Parathyroid adenoma (tissue), 2 donors: ENCODE measurements around the gene SUV39H2.
"Not testable (repeated sequence)": the region's sequence is repeated elsewhere in the genome, so short reads cannot be mapped to it uniquely, and the experiment has no call there.

Source experiments
- H2AFZ ChIP-seq: fragments of 300-600 bp; sonication (generic); one replicate; pipeline ENCODE4 v1.7.0; 2017; ENCODE audit warnings: antibody characterized with exemption, mild to moderate bottlenecking
- H3K27ac ChIP-seq: fragments of 300-600 bp; sonication (generic); one replicate; pipeline ENCODE4 v1.7.0; 2017
- H3K27me3 ChIP-seq: fragments of 300-600 bp; sonication (generic); one replicate; pipeline ENCODE4 v1.7.0; 2017; ENCODE audit warnings: low read length; ENCODE audit not compliant: control insufficient read depth, insufficient read depth
- H3K36me3 ChIP-seq: fragments of 300-600 bp; sonication (generic); one replicate; pipeline ENCODE4 v1.7.0; 2017; ENCODE audit warnings: low read length; ENCODE audit not compliant: control insufficient read depth, insufficient read depth
- H3K4me1 ChIP-seq: fragments of 300-600 bp; sonication (generic); one replicate; pipeline ENCODE4 v1.7.0; 2017; ENCODE audit warnings: control low read depth
- H3K4me2 ChIP-seq: fragments of 300-600 bp; sonication (generic); one replicate; pipeline ENCODE4 v1.7.0; 2017; ENCODE audit warnings: low read length
- H3K4me3 ChIP-seq: fragments of 300-600 bp; sonication (generic); one replicate; pipeline ENCODE4 v1.7.0; 2017; ENCODE audit warnings: low read depth, low read length
- H3K79me2 ChIP-seq: fragments of 300-600 bp; sonication (generic); one replicate; pipeline ENCODE4 v1.7.0; 2017; ENCODE audit warnings: control low read depth
- H3K9ac ChIP-seq: fragments of 300-600 bp; sonication (generic); one replicate; pipeline ENCODE4 v1.7.0; 2017; ENCODE audit warnings: mild to moderate bottlenecking
- H3K9me3 ChIP-seq: fragments of 300-600 bp; sonication (generic); one replicate; pipeline ENCODE4 v1.7.0; 2017; ENCODE audit warnings: low read length; ENCODE audit not compliant: control insufficient read depth
- CTCF ChIP-seq: fragments of 300-600 bp; sonication (generic); IDR thresholded peaks from one replicate; pipeline ENCODE4 v1.7.0; 2017; ENCODE audit warnings: antibody characterized with exemption, mild to moderate bottlenecking
- donor health status: primary hyperparathyroidism.

The SUV39H2 gene

GRCh38 chr10:14942147-14942949 lies 63.7 kb downstream of the SUV39H2 start:
- not testable (repeated sequence) for H3K36me3 ChIP-seq, H3K4me2 ChIP-seq, H3K79me2 ChIP-seq, H2AFZ ChIP-seq, H3K27ac ChIP-seq, H3K27me3 ChIP-seq, H3K4me1 ChIP-seq, H3K9me3 ChIP-seq, H3K9ac ChIP-seq, H3K4me3 ChIP-seq

DNA sequence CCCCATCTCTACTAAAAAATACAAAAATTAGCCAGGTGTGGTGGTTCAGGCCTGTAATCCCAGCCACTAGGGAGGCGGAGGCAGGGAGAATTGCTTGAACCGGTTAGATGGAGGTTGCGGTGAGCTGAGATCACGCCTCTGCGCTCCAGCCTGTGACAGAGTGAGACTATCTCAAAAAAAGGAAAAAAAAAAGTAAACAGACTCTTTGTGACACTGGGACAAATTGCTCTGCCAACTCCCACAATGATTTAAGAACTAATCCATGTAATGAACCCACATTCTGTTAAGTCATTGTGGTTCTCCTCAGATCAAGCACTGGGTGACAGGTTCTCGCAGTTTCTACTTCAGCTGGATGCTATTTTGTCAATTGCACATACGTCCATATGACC lies 64.3 kb downstream of the SUV39H2 start:
- not testable (repeated sequence) for H3K79me2 ChIP-seq, H3K4me2 ChIP-seq, H2AFZ ChIP-seq, H3K4me3 ChIP-seq, H3K9me3 ChIP-seq, H3K9ac ChIP-seq, H3K27me3 ChIP-seq, H3K4me1 ChIP-seq, H3K36me3 ChIP-seq, H3K27ac ChIP-seq

DNA sequence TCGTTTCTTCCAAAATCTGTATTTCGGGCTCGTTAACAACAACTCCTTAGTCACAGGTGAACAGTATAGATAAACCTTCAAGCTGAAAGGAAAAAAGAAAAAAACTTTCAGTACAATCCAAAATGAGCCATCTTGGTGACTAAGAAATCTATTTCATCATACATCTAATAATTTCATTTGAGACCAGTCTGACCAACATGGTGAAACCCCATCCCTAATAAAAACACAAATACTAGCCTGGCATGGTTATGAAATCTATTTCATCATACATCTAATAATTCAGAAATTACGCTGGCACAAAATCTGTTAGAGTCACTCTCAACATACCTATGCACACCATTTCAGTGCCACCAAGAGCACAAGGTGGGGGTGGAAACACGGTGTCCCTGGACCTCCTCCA lies 66.4 kb downstream of the SUV39H2 start:
- TF ChIP-seq CTCF, result no peak
- H3K4me1 ChIP-seq, result no peaks in the 10 kb centered on the region
- H3K4me3 ChIP-seq, result no peak overlapping the region
- H2AFZ ChIP-seq, result no peak overlapping the region
- no peaks in the 10 kb centered on the region for H3K27me3 ChIP-seq
- no peaks in the 10 kb centered on the region for H3K36me3 ChIP-seq
- no peak overlapping the region for H3K4me2 ChIP-seq
- H3K9me3 ChIP-seq, result no peaks in the 10 kb centered on the region
- H3K9ac ChIP-seq, result no peak overlapping the region
- H3K79me2 ChIP-seq, result no peaks in the 10 kb centered on the region
- H3K27ac ChIP-seq, result no peak overlapping the region

- Histone ChIP-seq H3K4me1 (no peaks in the 10 kb centered on the region), H2AFZ (no peak overlapping the region), H3K9ac (no peak overlapping the region), H3K79me2 (peaks cover 4% of the 10 kb centered on the region), H3K9me3 (no peaks in the 10 kb centered on the region), H3K4me2 (no peak overlapping the region), H3K36me3 (no peaks in the 10 kb centered on the region), H3K27ac (no peak overlapping the region), H3K27me3 (no peaks in the 10 kb centered on the region), H3K4me3 (no peak overlapping the region)
- no peak for TF ChIP-seq CTCF
Observed at GRCh38 chr10:14947268-14947667, 68.6 kb downstream of the SUV39H2 start.

- H3K9ac ChIP-seq, result no peak overlapping the region
- H3K4me3 ChIP-seq, result no peak overlapping the region
- H3K4me1 ChIP-seq, result peaks cover 5% of the 10 kb centered on the region
- no peak overlapping the region for H3K4me2 ChIP-seq
- H3K36me3 ChIP-seq, result no peaks in the 10 kb centered on the region
- no peak overlapping the region for H3K27ac ChIP-seq
- H3K27me3 ChIP-seq, result no peaks in the 10 kb centered on the region
- peaks cover 4% of the 10 kb centered on the region for H3K79me2 ChIP-seq
- TF ChIP-seq CTCF, result no peak
- no peak overlapping the region for H2AFZ ChIP-seq
- H3K9me3 ChIP-seq, result no peaks in the 10 kb centered on the region
Observed at GRCh38 chr10:14949291-14949690, 70.6 kb downstream of the SUV39H2 start.
